Brain microvascular endothelial cell (primary cell): ENCODE results near the gene DTX1.

Source experiments
- DNase-seq: peaks from one replicate; pipeline ENCODE4 v3.0.0-alpha.2; 2020
- H3K27ac ChIP-seq: fragments of 250-450 bp; sonication (Bioruptor Pico); 2 replicates; pipeline ENCODE4 v1.5.1; 2020; ENCODE audit warnings: mild to moderate bottlenecking, moderate library complexity
- H3K27me3 ChIP-seq: fragments of 250-450 bp; sonication (Bioruptor Pico); replicated peaks from 2 replicates; pipeline ENCODE4 v1.5.1; 2020; ENCODE audit warnings: mild to moderate bottlenecking
- H3K36me3 ChIP-seq: fragments of 250-450 bp; sonication (Bioruptor Pico); replicated peaks from 2 replicates; pipeline ENCODE4 v1.5.1; 2020; ENCODE audit warnings: mild to moderate bottlenecking
- H3K4me3 ChIP-seq: 2 replicates; pipeline ENCODE4 v1.5.1; 2011; ENCODE audit warnings: low read depth, mild to moderate bottlenecking, control low read depth, low read length, moderate library complexity
- in situ Hi-C: cut with HindIII; loops from 2 replicates; pipeline ENCODE4 v1.10.0; 2017; ENCODE audit warnings: low sequenced_read_pairs, low pct_ligation_motif_present
- TF ChIP-seq, protein P1 (sequence below): IDR thresholded peaks from 2 replicates; pipeline ENCODE4 v1.5.1; 2011; ENCODE audit warnings: low read depth, mild to moderate bottlenecking, moderate library complexity, low read length, control low read depth, inconsistent platforms; ENCODE audit errors: missing control alignments

Gene DTX1

DNA sequence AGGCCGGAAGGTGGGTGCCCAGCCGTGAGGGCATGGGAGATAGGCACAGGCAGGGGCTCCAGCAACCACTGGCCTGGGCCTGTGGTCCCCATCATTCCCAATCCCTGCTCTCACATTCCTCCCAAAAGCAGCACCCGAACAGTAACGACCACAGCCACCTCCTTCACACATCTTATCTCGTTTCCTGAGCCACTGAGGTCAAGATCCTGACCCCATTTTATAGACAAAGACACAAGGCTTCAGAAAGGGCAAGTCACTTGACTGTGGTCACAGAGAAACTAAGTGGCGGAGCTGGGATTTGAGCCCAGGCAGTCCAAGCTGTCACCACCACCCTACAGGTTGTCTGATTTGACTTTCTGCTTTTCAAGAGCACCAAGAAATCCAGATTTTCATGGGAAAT is 38.9 kb downstream of the DTX1 start:
- H3K27me3 ChIP-seq: peaks cover 3% of the 10 kb centered on the region
- TF ChIP-seq, protein P1, sequence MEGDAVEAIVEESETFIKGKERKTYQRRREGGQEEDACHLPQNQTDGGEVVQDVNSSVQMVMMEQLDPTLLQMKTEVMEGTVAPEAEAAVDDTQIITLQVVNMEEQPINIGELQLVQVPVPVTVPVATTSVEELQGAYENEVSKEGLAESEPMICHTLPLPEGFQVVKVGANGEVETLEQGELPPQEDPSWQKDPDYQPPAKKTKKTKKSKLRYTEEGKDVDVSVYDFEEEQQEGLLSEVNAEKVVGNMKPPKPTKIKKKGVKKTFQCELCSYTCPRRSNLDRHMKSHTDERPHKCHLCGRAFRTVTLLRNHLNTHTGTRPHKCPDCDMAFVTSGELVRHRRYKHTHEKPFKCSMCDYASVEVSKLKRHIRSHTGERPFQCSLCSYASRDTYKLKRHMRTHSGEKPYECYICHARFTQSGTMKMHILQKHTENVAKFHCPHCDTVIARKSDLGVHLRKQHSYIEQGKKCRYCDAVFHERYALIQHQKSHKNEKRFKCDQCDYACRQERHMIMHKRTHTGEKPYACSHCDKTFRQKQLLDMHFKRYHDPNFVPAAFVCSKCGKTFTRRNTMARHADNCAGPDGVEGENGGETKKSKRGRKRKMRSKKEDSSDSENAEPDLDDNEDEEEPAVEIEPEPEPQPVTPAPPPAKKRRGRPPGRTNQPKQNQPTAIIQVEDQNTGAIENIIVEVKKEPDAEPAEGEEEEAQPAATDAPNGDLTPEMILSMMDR: no peak
- no peak overlapping the region for H3K27ac ChIP-seq
- no peaks in the 10 kb centered on the region for H3K36me3 ChIP-seq
- DNase-seq: no peak
- H3K4me3 ChIP-seq: no peak overlapping the region
- in situ Hi-C loops: no loop called here

DNA sequence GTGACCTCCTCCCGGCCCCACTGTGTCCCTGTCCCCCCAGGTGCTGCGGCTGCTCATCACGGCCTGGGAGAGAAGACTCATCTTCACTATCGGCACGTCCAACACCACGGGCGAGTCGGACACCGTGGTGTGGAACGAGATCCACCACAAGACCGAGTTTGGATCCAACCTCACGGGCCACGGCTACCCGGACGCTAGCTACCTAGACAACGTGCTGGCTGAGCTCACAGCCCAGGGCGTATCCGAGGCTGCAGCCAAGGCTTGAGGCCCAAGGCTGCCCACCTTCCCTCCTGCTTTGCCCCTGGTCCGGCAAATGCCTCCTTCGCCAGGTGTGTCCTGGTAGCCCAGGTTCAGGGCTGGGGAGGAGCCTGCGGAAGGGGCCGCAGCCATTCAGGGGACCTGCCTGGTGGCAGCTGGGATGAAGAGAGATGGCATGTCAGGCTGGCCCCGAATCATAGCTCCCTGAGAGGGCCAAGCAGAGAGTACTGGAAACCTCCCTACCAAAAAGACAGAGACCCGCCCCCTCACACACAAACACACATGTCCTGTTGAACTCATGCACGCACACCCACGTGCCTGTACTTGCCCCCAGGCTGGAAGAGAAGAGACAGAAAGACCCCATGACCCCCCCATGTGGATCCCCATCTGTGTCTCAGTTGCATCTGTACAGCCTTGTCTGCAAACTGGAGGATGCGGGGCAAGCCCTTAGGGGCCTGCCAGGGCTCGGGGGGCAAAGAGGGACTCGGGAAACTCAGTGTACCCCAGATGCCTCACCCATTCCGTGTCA is 40.3 kb downstream of the DTX1 start:
- DNase-seq: no peak
- no peak overlapping the region for H3K4me3 ChIP-seq
- H3K36me3 ChIP-seq: no peaks in the 10 kb centered on the region
- TF ChIP-seq, protein P1: no peak
- in situ Hi-C loops: no loop called here
- H3K27ac ChIP-seq: no peak overlapping the region
- peaks cover 3% of the 10 kb centered on the region for H3K27me3 ChIP-seq

DNA sequence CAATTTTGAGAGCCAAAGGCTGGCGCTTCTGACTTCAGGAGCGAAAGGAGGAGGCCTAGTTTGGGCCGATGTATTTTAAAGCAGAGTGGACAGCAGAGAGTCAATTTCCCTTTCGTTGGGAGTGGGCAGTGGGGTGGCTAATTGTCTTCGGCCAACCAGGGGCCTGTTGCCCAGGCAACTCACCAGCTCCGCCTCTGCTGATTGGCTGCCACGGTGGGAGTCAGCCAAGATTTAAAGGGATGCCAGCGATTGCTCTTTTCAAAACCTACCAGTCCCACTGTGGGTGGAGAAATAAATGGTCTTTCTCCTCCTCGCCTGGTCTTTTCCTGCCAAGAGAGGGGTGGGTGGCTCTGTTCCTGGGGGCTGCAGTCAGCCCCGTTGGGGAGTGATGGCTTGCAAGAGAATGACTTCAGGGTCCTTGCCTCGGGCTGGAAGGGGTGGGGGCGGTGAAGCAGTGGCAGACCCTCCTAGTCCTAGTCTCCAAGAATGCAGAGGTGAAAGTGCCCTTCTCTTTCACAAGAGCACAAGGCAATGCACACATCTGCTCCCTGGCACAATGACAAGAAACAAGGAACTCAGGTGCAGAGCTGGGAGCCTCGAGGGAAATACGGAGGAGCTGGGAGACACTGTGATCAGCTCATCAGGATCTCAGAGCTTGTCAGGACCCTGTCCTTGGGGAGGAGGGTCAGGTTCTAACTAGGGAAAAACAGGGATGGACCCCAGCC is 41.3 kb downstream of the DTX1 start:
- in situ Hi-C loops: no loop called here
- TF ChIP-seq, protein P1: no peak
- Histone ChIP-seq H3K36me3 (no peaks in the 10 kb centered on the region), H3K27ac (no peak overlapping the region), H3K27me3 (no peaks in the 10 kb centered on the region), H3K4me3 (no peak overlapping the region)
- no peak for DNase-seq

DNA sequence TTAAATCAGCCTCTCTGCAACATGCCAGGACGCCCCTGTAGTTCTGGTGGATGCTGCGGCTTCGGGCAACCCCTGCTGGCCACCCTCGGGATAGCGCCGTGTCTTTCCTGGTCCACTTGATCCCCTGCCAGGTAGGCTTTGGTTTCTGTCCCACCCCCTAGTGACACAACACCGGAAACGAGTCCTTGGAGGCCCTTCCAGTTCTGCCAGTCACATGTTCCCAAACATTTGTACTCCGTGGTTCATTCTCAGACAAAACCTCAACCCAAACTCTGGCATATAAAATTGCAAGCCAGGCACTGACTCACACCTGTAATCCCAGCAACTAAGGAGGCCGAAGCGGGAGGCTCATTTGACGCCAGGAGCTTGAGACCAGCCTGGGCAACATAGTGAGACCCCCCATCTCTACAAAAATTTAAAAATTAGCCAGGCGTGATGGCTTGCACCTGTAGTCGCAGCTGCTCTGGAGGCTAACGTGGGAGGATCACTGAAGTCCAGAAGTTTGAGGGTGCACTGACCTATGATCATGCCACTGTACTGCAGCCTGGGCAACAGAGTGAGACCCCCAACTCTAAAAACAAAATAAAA is 42.0 kb downstream of the DTX1 start:
- H3K27ac ChIP-seq: no peak overlapping the region
- TF ChIP-seq, protein P1: peak; percentile 91
- no peak overlapping the region for H3K4me3 ChIP-seq
- H3K27me3 ChIP-seq: no peaks in the 10 kb centered on the region
- DNase-seq: peak; percentile 71
- in situ Hi-C loops: no loop called here
- no peaks in the 10 kb centered on the region for H3K36me3 ChIP-seq

DNA sequence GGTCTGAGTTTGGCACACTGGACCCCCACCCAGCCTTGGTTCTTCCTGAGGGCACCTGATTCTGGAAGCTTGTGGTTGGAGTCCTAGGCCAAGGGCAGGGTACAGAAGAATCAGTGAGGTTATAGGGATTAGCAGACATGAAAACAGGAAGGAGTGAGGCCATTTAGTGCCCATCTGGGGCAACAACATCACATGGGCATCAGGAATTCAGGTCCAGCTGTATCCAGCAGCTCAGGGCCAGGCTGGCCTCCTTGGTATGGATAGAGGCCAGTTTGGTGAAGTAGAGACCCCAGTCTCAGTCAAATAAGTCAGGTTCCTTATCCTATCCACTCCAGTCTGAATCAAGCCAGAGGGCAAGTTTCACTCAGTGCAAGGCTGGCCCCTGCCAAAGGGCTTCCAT is 42.8 kb downstream of the DTX1 start:
- TF ChIP-seq, protein P1: no peak
- no peak overlapping the region for H3K4me3 ChIP-seq
- DNase-seq: no peak
- H3K36me3 ChIP-seq: no peaks in the 10 kb centered on the region
- H3K27me3 ChIP-seq: peaks cover 5% of the 10 kb centered on the region
- no peak overlapping the region for H3K27ac ChIP-seq
- in situ Hi-C loops: no loop called here
